Middle frontal gyrus (tissue), 1 donor: ENCODE data around the gene NINJ2.

ENCODE experiments used
- DNase-seq: peaks from one replicate; pipeline ENCODE4 v3.0.0-alpha.2; 2015; ENCODE audit warnings: low spot score; ENCODE audit errors: extremely low spot score

NINJ2 gene

GRCh38 chr12:617304-617915 is 45.8 kb downstream of the NINJ2 start:
- DNase-seq: no peak

DNA sequence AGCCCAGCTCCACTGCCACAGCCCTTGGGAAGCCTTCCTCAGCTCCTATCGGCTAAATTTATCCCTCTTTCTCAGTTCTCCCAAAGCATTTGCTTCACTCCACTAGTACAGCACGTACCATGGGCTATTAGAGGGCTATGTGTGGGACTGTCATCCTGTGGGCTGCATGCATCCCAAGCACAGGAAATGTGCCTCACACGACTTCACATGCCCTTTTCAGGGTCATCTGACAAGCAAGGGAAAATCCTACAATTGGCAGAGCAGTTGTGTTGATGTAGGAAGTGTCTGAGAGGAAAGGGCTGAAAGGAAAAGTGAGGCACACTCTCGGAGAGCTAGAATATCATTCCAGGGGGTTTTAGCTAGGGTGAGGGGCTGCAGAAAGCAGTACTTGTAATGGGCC is 47.6 kb downstream of the NINJ2 start:
- DNase-seq: no peak

DNA sequence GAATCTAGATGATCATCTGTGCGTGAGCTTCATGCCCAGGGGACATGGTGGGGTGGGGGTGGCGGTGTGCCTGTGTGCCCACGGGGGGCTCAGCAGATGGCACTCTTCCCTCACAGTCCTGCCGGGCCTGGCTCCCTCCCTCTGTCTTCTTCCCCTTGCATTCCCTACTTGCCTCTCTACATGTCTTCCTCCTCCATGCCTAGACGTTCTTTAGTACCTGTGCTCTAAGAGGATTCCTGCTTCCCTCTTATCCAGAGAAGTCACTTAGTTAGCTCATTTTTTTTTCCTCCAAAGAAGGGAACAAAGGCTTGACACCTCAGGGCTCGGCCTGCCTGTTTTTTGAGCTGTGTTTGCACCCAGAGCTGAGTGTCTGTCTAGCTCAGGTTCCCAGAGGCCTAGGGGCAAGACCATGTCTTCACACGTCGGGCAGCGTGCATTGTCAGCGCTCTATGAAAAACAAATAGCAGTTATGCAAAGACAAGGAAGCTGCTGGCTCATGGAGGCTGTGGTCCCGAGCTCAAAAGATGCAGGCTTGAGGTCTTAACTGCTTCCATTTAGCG is 48.8 kb downstream of the NINJ2 start:
- DNase-seq: no peak

DNA sequence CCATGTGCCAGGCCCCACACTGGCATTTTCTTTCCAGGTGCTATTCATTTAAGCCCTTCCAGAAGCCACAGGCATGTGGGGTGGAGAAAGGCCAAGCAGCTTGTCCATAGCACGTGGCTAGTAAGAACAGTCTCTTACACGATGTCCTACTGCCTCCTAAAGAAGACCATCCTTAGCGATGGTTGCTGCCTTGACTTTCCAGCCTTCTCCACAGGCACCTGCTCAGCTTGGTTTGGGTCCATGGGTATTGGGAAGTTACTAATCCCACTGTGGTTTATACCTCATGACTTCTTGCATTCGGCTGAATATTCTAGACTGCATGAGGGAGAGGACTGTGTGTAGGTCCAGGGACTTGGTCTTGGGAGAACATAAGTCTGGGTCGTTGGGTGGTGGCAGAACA is 49.2 kb downstream of the NINJ2 start:
- no peak for DNase-seq

GRCh38 chr12:612886-613285 is 50.4 kb downstream of the NINJ2 start:
- DNase-seq: no peak

GRCh38 chr12:612293-612692 is 51.0 kb downstream of the NINJ2 start:
- DNase-seq: no peak

DNA sequence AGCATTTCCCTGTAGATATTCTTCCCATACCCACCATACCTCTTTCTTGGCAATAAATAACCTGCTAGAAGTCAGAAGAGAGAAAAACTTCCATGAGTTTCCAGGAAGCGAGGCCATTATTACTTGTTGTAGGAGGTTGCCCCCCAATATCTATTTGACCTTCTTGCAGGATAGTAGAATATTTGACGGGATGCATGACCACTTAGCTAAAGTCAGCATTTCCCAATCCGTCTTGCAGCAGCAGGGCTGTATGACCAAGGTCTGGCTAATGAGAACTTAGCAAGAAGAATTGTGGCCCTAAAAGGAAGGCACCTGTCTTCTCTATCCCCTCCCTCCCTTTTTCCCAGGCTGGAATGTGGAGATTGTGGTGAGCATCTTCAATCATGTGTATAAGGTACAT is 51.5 kb downstream of the NINJ2 start:
- DNase-seq: no peak

- no peak for DNase-seq
Observed at GRCh38 chr12:608921-609320, 54.3 kb downstream of the NINJ2 start.

DNA sequence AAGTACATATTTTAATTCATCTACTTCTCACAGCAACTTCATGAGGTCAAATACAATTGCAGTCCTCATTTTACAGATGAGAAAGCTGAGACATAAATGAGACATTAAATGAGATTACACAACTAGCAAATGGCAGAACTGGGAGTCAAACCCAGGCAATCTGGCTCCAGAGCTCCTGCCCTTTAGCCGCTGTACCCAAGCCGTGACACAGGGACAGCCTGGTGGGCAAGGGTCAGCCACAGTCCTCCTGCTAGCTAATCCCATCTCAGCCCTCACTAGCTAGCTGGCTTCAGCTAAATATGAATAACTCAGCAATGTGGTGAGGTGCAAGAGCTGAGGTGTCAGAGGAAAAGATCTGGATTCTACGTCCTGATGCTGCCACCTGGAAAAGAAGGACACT is 54.8 kb downstream of the NINJ2 start:
- no peak for DNase-seq

DNA sequence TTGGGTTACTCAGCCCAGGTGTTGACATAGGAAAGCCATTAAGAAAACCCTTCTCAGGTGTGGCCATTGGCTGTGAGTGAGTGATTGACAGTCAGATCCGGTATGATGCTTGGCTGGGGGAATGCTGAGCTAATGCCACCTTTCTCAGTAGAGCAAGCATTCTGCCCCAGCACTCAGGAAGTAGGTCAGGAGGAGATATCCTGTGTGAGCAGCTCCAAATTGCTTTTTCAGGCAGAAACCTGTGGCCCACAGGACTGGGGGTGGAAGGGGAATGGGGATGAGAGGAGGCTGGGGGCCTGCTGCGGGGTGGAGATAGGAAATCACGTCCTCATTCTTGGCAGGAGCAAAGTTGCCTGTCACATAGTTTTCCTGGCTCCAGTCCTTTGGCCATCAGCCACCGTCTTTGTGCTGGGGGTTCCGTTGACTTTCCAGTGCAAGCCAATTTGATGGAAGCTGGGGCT is 55.7 kb downstream of the NINJ2 start:
- no peak for DNase-seq

GRCh38 chr12:604956-605355 is 58.3 kb downstream of the NINJ2 start:
- no peak for DNase-seq

- no peak for DNase-seq
Observed at GRCh38 chr12:602700-603068, 60.6 kb downstream of the NINJ2 start.

DNA sequence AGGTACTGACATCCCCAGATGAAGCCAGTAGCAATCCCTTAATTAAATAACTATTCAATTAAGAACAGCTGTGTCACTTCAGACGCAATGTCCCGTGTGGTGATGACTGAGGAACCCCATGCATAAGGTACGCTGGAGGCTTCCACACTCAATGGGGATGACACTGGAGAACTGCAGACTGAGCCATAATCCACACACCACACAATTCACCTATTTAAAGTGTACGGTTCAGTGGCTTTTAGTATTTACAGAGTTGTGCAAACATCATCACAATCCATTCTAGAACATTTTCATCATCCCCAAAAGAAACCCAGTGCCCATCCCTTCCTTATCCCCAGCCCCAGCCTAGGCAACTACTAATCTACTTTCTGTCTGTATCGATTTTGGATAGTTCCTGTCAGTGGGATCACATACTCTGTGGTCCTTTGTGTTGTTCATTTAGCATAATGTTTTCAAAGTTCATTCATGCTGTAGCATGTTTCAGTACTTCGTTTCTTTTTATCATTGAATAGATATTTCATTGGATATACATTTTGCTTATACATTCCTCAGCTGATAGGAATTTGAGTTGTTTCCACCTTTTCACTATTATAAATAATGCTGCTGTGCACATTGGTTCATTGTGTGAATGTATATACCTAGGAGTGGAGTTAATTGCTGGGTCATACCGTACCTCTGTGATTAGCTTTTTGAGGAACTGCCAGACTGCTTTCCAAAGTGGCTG is 61.1 kb downstream of the NINJ2 start:
- no peak for DNase-seq

DNA sequence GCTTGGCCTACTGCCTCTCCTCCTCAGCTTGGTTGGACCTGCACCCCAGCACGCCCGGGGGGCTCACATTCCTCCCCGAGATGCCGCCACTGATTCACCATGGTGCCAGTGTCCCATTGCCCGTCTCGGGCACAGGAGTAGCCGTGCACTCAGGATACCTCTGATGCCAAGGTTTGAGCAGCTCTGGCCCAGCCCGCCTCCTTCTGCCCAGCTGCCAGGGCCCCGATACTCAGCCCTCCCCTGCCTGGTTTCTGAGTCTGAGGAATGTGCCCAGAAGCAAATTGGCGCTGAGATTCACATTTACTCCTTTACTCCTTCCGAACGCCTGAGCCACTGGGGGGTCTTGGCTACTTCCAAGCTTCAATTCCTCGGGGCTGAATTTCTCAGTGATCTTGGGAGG is 63.5 kb downstream of the NINJ2 start:
- DNase-seq: no peak

DNA sequence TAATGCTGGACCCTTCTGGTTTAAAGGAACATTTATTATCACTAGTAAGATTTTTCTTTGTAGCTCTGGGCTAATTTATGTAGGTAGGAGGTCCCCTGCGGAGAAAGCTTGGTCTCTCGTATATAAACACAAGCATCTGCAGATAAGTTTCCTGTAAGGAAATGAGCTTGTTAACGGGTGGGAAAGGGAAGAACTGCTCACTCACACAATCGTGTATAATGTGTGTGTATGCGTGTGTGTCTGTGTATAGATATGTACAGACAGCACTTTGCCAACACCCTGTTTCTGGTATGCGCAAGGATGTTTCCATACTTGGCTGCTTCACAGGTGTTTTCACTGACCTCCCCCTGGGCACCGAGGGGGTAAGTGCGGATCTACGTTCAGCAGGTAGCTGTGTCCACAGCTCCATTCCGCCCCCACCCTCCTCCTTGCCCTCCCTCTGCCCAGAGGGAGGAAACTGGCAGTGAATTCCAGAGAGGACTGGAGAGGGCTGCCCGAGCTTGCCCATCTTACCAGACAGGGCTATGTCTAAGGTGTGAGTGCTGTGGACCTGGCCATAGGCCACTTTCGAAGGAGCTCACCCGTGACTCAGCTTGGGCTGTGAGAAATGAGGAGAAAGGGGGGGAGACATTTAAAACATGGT is 65.2 kb downstream of the NINJ2 start:
- DNase-seq: no peak

DNA sequence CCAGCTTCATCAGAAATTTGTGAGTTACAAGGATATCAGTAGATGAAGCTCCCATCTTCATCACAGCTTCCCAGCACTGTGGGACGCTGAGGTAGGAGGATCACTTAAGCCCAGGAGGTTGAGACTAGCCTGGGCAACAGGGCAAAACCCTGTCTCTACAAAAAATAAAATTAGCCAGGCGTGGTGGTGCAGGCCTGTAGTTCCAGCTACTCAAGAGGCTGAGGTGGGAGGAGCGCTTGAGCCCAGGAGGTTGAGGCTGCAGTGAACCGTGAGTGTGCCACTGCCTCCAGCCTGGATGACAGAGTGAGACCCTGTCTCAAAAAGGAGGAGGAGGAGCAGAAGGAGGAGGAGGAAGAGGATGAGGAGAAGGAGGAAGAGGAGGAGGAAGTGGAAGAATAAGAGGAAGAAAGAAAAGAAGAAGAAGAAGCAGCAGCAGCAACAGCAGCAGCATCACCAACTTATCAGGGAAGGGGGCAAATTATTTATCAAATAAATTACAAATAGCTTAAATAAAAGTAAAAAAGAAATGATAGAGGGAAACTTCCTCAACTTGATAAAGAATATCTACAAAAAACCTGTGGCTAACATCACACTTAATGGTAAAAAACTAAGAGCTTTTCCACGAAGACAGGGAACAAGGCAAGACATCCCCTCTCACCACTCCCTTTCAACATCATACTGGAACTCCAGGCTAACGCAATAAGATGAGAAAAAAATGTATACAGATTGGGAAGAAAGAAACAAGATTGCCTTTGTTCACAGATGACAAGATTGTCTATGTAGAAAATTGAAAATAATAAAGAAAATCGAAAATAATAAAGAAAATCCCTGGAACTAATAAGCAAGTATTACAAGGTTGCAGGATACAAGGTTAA is 69.6 kb downstream of the NINJ2 start:
- no peak for DNase-seq

GRCh38 chr12:592024-592505 is 71.2 kb downstream of the NINJ2 start:
- DNase-seq: no peak

DNA sequence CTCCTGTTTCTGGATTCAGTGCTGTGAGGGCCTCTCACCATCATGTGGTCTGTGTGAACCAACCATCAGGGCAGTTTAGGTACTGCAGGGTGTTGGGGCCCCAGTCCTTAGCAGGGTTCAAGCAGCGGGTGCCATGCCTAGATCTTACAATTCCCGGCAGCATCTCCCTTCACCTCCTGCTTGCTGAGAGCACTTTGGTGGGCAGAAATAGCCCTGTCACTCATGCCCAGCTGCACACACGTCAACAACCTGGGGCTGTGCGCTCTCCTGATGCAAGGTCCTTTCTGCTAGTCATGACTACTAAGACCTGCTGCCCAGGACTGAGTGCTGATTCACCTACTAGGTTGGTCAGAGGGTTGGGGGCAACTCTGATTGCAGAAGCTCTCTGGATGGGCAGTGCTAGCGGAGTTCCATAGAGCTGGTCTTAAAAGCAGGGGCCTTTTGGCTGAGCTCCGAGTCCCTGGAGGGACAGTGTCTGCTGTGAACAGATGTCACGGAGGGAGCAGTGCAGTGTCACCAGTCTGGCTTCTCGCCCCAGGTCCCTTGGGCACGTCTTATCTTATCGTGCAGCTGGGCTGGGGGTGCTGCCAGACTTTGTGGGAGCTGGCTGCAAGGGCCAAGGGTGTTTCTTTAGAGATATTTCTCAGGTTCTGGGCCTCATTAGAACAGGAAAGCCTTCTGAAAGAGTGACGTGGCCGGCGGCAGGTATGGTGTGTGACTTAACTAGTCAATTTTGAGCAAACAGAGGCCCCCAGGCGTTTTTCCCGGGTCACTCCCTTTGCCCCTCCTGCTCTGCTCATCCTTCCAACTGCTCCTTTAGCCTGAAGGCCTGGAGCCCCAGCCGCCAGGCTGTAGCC is 71.8 kb downstream of the NINJ2 start:
- DNase-seq: no peak

GRCh38 chr12:590206-590750 is 73.0 kb downstream of the NINJ2 start:
- no peak for DNase-seq

DNA sequence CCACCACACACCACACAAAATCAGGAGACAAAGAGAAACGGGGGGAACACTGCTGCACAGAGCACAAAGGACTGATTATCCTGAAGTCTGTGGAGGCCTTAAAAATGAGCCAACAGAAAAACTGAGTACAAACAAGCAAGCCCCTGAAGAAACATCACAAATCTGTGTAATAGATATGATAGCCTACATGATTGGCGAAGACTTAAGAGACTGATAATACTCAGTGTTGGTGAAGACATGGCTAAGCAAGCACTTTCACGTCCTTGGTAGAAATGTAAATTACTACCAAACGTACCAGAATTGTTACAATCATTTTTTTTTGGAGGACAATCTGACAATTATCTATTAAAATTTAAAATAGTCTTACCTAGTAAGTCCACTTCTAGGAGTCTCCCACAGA is 74.6 kb downstream of the NINJ2 start:
- DNase-seq: no peak
